Fibroblast of mammary gland (primary cell): ENCODE data around the gene MAPRE2.
"Not testable (repeated sequence)": the region's sequence is repeated elsewhere in the genome, so short reads cannot be mapped to it uniquely, and the experiment has no call there.

Experiments
- DNase-seq: peaks from one replicate; pipeline ENCODE4 v3.0.0-alpha.2; 2010; ENCODE audit warnings: low read depth
- H3K4me3 ChIP-seq: 2 replicates; pipeline ENCODE4 v1.5.1; 2011; ENCODE audit warnings: low read depth, mild to moderate bottlenecking, low read length, moderate library complexity; ENCODE audit not compliant: control insufficient read depth
- CTCF ChIP-seq: conservative IDR thresholded peaks from 2 replicates; pipeline ENCODE4 v1.5.1; 2011; ENCODE audit warnings: low read depth, low read length, inconsistent platforms; ENCODE audit not compliant: control insufficient read depth, insufficient read depth

Gene MAPRE2

GRCh38 chr18:35143622-35144596 is 102.7 kb downstream of the MAPRE2 start:
- H3K4me3 ChIP-seq = no peak overlapping the region
- DNase-seq = peak; percentile 66
- TF ChIP-seq CTCF = peak; percentile 91

- no peak for TF ChIP-seq CTCF
- H3K4me3 ChIP-seq = no peak overlapping the region
- DNase-seq = no peak
Measured at GRCh38 chr18:35144698-35145097, 103.5 kb downstream of the MAPRE2 start.

GRCh38 chr18:35150195-35150594 is 109.0 kb downstream of the MAPRE2 start:
- H3K4me3 ChIP-seq, DNase-seq: not testable (repeated sequence)

- TF ChIP-seq CTCF = no peak
- DNase-seq = no peak
- H3K4me3 ChIP-seq = no peak overlapping the region
Measured at GRCh38 chr18:35153609-35154272, 112.5 kb downstream of the MAPRE2 start.

- peak; percentile 34 for DNase-seq
- TF ChIP-seq CTCF = no peak
- no peak overlapping the region for H3K4me3 ChIP-seq
Measured at GRCh38 chr18:35155398-35156117, 114.3 kb downstream of the MAPRE2 start.

- H3K4me3 ChIP-seq = no peak overlapping the region
- no peak for DNase-seq
- TF ChIP-seq CTCF = no peak
Measured at GRCh38 chr18:35157181-35157580, 116.0 kb downstream of the MAPRE2 start.
